Lower leg skin (tissue), 4 donors: ENCODE data around the gene EHMT1. TPM values are rescaled to one million over a fixed set of nuclear protein-coding genes. Genes with fewer than 3 reads are reported as not detected.

Experiments used
- DNase-seq, 2 donors: peaks; one replicate each; pipeline ENCODE4 v3.0.0-alpha.2; 2019; ENCODE audit warnings: low spot score in 2 of 2
- H3K4me3 ChIP-seq: fragments of 200-600 bp; sonication (generic); 2 replicates; pipeline ENCODE4 v1.5.1; 2017; ENCODE audit warnings: mild to moderate bottlenecking, low read depth; ENCODE audit not compliant: poor library complexity, severe bottlenecking
- CTCF ChIP-seq, 3 donors: fragments of 450-650 bp; IDR thresholded peaks; one replicate each; pipeline ENCODE4 v1.5.1; 2016; ENCODE audit warnings: antibody characterized with exemption in 3 of 3, mild to moderate bottlenecking in 3 of 3, moderate library complexity in 2 of 3
- POLR2A ChIP-seq, 2 donors: fragments of 450-650 bp; IDR thresholded peaks; one replicate each; pipeline ENCODE4 v1.6.1; 2016 to 2017; ENCODE audit warnings: antibody characterized with exemption in 2 of 2, mild to moderate bottlenecking in 1 of 2, moderate library complexity in 1 of 2
- WGBS, 2 donors: methylation state at CpG; one replicate each; pipeline ENCODE4 v1.1.5; 2018; 5-methylcytosine and 5-hydroxymethylcytosine counted together
- intact Hi-C: fragments of 100-400 bp; cut with DNase I; formaldehyde crosslinking; loops from one replicate; pipeline ENCODE4 v1.15.0; 2023; ENCODE audit warnings: low total_unique reads
- total RNA-seq, 4 donors: library from RNA; depleted of rRNA; stranded (reverse); fragments of >200 nt; gene quantifications; one replicate each; pipeline ENCODE4 v1.1.0, GENCODE V29; 2016

EHMT1 gene
- total RNA-seq, 4 donors from 2014 or later, result 64.2 to 128 (median 73.2) TPM

- DNase-seq, result peak in 1 of 2 donors; percentile 29
- H3K4me3 ChIP-seq, result no peak overlapping the region
- intact Hi-C loops, result no loop called here
- 5 to 8% methylated on average over 18 to 61 of the region's 101 CpGs for WGBS, 2 donors
- TF ChIP-seq CTCF (IDR thresholded peaks at IDR 0.05), result no peak
- TF ChIP-seq POLR2A (IDR thresholded peaks at IDR 0.05), result no peak
These were observed 259.5 kb downstream of the EHMT1 start for GRCh38 chr9:137878146-137878941.

GRCh38 chr9:137879052-137879451 is 260.2 kb downstream of the EHMT1 start:
- DNase-seq, result peak in 1 of 2 donors; percentile 83
- H3K4me3 ChIP-seq, result no peak overlapping the region
- TF ChIP-seq CTCF (IDR thresholded peaks at IDR 0.05) (no peak), POLR2A (IDR thresholded peaks at IDR 0.05) (no peak)
- intact Hi-C loops, result no loop called here
- WGBS, 2 donors, result 79 to 85% methylated on average over 20 of the region's 20 CpGs

- H3K4me3 ChIP-seq, result no peak overlapping the region
- peak in 1 of 2 donors; percentile 82 for DNase-seq
- intact Hi-C loops, result no loop called here
- TF ChIP-seq POLR2A (IDR thresholded peaks at IDR 0.05) (no peak), CTCF (IDR thresholded peaks at IDR 0.05) (no peak)
- 83 to 95% methylated on average over 8 of the region's 8 CpGs for WGBS, 2 donors
These were observed 260.9 kb downstream of the EHMT1 start for GRCh38 chr9:137879566-137880150.

- 73 to 81% methylated on average over 16 of the region's 16 CpGs for WGBS, 2 donors
These were observed 261.6 kb downstream of the EHMT1 start for GRCh38 chr9:137880160-137880975.

More at GRCh38 chr9:137880160-137880975, 261.6 kb downstream of the EHMT1 start:
- peak in 1 of 2 donors; percentile 73 for DNase-seq
- H3K4me3 ChIP-seq, result no peak overlapping the region
- intact Hi-C loops, result no loop called here
- TF ChIP-seq CTCF (IDR thresholded peaks at IDR 0.05), result no peak
- no peak for TF ChIP-seq POLR2A (IDR thresholded peaks at IDR 0.05)
